ENCODE measurements around the gene RAB11FIP3. TPM values are rescaled to one million over a fixed set of nuclear protein-coding genes. Genes with fewer than 3 reads are reported as not detected.

RAB11FIP3 gene
- total and polyA plus RNA-seq, 2 of the 13 experiments (the other 11 are each of a cell fraction or from before 2014, with no cell fraction given): 34.3 to 57.6 TPM

DNA sequence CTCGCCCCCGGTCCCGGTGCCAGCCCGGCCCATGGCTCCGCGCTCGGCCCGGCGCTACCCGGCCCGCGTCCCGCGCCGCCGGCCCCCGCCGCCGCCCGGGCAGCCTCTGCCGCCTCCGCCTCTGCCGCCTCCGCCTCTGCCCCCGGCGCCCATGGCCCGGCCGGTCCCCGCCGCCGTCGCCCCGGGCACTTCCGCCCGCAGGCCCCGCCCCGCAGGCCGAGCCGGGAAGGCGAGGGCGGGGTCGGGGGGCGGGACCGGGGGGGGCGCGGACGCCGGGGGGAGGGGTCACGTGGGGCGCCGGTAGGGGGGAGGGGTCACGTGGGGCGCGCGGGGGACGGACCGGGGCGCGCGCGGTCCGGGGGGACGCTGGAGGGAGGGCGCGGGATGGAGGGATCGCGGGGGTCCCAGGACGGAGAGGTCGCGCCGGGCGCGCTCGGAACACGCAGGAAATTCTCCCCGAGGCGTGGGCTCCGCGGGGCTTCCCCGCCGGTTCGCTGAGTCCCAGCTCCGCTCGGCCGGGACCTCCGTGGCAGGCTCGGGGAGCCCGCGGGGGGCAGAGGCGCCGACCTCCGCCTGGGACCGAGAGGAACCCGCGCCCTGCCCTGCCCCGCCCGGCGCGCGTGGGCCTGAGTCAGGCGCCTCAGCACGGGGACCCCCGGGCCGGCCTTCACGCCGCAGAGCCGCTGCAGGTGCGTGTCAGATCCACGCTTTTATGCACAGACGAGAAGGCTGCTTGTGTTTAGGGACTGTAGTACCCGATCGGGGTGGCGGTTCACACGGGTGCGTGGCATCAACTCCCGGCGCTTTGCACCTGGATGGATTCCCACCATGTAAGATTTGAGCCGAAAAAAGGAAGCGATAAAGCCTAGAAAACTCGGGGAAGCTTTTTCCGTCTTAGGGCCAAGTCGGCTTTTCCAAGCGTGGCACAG is 43.4 kb upstream of the RAB11FIP3 start, which contains the start of gene PGAP6 (continued):
- TF ChIP-seq, protein P1, sequence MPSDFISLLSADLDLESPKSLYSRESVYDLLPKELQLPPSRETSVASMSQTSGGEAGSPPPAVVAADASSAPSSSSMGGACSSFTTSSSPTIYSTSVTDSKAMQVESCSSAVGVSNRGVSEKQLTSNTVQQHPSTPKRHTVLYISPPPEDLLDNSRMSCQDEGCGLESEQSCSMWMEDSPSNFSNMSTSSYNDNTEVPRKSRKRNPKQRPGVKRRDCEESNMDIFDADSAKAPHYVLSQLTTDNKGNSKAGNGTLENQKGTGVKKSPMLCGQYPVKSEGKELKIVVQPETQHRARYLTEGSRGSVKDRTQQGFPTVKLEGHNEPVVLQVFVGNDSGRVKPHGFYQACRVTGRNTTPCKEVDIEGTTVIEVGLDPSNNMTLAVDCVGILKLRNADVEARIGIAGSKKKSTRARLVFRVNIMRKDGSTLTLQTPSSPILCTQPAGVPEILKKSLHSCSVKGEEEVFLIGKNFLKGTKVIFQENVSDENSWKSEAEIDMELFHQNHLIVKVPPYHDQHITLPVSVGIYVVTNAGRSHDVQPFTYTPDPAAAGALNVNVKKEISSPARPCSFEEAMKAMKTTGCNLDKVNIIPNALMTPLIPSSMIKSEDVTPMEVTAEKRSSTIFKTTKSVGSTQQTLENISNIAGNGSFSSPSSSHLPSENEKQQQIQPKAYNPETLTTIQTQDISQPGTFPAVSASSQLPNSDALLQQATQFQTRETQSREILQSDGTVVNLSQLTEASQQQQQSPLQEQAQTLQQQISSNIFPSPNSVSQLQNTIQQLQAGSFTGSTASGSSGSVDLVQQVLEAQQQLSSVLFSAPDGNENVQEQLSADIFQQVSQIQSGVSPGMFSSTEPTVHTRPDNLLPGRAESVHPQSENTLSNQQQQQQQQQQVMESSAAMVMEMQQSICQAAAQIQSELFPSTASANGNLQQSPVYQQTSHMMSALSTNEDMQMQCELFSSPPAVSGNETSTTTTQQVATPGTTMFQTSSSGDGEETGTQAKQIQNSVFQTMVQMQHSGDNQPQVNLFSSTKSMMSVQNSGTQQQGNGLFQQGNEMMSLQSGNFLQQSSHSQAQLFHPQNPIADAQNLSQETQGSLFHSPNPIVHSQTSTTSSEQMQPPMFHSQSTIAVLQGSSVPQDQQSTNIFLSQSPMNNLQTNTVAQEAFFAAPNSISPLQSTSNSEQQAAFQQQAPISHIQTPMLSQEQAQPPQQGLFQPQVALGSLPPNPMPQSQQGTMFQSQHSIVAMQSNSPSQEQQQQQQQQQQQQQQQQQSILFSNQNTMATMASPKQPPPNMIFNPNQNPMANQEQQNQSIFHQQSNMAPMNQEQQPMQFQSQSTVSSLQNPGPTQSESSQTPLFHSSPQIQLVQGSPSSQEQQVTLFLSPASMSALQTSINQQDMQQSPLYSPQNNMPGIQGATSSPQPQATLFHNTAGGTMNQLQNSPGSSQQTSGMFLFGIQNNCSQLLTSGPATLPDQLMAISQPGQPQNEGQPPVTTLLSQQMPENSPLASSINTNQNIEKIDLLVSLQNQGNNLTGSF (CRISPR knock-in tag; IDR thresholded peaks at IDR 0.05): no peak
- TF ChIP-seq NONO (IDR thresholded peaks at IDR 0.05) (no peak), NONO (CRISPR knock-in tag; conservative IDR thresholded peaks at IDR 0.05) (0 out of 2 replicates have a peak, but pooled peaks have one; percentile 17), ZNF329 (CRISPR knock-in tag; IDR thresholded peaks at IDR 0.05; ENCODE audit: low read depth) (no peak), U2AF2 (IDR thresholded peaks at IDR 0.05; ENCODE audit: low read depth, low read length) (no peak), HDAC2 (CRISPR knock-in tag; IDR thresholded peaks at IDR 0.05) (0 out of 2 replicates have a peak, but pooled peaks have one; percentile 9), RARG (CRISPR knock-in tag; IDR thresholded peaks at IDR 0.05; ENCODE audit: low read depth) (no peak), AGO1 (IDR thresholded peaks at IDR 0.05; ENCODE audit: low read depth, low read length, poor library complexity, severe bottlenecking) (no peak), KLF6 (CRISPR knock-in tag; IDR thresholded peaks at IDR 0.05) (no peak), KDM4B (CRISPR knock-in tag; IDR thresholded peaks at IDR 0.05) (no peak), ZNF225 (CRISPR knock-in tag; IDR thresholded peaks at IDR 0.05) (no peak), ZNF562 (CRISPR knock-in tag; IDR thresholded peaks at IDR 0.05; ENCODE audit: borderline replicate concordance) (no peak), ZNF207 (IDR thresholded peaks at IDR 0.05; ENCODE audit: borderline replicate concordance) (no peak), ZNF563 (CRISPR knock-in tag; IDR thresholded peaks at IDR 0.05) (0 out of 2 replicates have a peak, but pooled peaks have one; percentile 37), ZNF557 (CRISPR knock-in tag; IDR thresholded peaks at IDR 0.05) (no peak)
- TF ChIP-seq, protein P2, sequence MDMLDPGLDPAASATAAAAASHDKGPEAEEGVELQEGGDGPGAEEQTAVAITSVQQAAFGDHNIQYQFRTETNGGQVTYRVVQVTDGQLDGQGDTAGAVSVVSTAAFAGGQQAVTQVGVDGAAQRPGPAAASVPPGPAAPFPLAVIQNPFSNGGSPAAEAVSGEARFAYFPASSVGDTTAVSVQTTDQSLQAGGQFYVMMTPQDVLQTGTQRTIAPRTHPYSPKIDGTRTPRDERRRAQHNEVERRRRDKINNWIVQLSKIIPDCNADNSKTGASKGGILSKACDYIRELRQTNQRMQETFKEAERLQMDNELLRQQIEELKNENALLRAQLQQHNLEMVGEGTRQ (IDR thresholded peaks at IDR 0.05; ENCODE audit: low read depth, low read length): no peak
- TF ChIP-seq, protein P2 (CRISPR knock-in tag; IDR thresholded peaks at IDR 0.05; ENCODE audit: borderline replicate concordance): no peak
- TF ChIP-seq, protein P3, sequence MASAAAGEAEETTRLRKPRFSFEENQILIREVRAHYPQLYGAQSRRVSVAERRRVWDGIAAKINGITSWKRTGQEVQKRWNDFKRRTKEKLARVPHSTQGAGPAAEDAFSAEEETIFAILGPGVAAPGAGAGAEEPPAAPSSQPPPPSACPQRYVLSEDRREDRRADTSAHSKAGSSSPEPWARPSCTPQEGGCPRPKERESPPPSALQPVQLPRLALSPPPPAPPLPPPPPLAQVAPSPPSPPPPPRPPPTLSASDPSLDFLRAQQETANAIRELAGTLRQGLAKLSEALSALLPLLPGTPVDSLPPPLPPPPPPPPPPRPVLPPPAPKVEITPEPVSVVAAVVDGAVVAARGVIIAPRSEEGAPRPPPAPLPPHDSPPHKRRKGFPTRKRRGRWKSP (CRISPR knock-in tag; IDR thresholded peaks at IDR 0.05): no peak
- TF ChIP-seq, protein P4, sequence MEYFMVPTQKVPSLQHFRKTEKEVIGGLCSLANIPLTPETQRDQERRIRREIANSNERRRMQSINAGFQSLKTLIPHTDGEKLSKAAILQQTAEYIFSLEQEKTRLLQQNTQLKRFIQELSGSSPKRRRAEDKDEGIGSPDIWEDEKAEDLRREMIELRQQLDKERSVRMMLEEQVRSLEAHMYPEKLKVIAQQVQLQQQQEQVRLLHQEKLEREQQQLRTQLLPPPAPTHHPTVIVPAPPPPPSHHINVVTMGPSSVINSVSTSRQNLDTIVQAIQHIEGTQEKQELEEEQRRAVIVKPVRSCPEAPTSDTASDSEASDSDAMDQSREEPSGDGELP (IDR thresholded peaks at IDR 0.05; ENCODE audit: borderline replicate concordance, low read depth): no peak
- TF ChIP-seq, protein P5, sequence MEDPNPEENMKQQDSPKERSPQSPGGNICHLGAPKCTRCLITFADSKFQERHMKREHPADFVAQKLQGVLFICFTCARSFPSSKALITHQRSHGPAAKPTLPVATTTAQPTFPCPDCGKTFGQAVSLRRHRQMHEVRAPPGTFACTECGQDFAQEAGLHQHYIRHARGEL (CRISPR knock-in tag; IDR thresholded peaks at IDR 0.05): no peak
